HCT116 (cell line): ENCODE measurements around the gene MST1.

Source experiments
- CEBPB ChIP-seq: IDR thresholded peaks from 2 replicates; pipeline ENCODE4 v1.6.1; 2012; ENCODE audit warnings: low read depth
- EZH2 ChIP-seq: fragments of 200-600 bp; sonication (generic); IDR thresholded peaks from 2 replicates; pipeline ENCODE4 v1.6.1; 2017; ENCODE audit warnings: antibody characterized with exemption, mixed run types
- EZH2phosphoT487 ChIP-seq: fragments of 200-600 bp; IDR thresholded peaks from 2 replicates; pipeline ENCODE4 v1.6.1; 2018; ENCODE audit warnings: antibody characterized with exemption, borderline replicate concordance
- POLR2A ChIP-seq: IDR thresholded peaks from 2 replicates; pipeline ENCODE4 v1.7.0; 2011; ENCODE audit warnings: borderline replicate concordance; ENCODE audit not compliant: insufficient read depth, insufficient read length; ENCODE audit errors: extremely low read depth
- POLR2AphosphoS5 ChIP-seq: IDR thresholded peaks from 2 replicates; pipeline ENCODE4 v1.6.1; 2011; ENCODE audit warnings: mild to moderate bottlenecking, low read depth, low read length, moderate library complexity
- TCF7L2 ChIP-seq: IDR thresholded peaks from 2 replicates; pipeline ENCODE4 v1.7.0; 2011; ENCODE audit warnings: borderline replicate concordance, inconsistent platforms; ENCODE audit not compliant: insufficient read depth, insufficient read length; ENCODE audit errors: extremely low read depth
- ZNF274 ChIP-seq: fragments of 200-500 bp; sonication (Bioruptor generic); IDR thresholded peaks from 2 replicates; pipeline ENCODE4 v1.6.1; 2014; ENCODE audit warnings: mild to moderate bottlenecking, low read depth, low read length, inconsistent platforms
- TF ChIP-seq, protein P1 (sequence below), 3 experiments: fragments of 200-600 bp in 1 of 3; sonication (generic) in 1 of 3; IDR thresholded peaks in 2 of 3; conservative IDR thresholded peaks in 1 of 3; 2 replicates each; pipeline ENCODE4 v1.5.1; 2012 to 2017; ENCODE audit warnings: low read depth in 2 of 3, low read length in 2 of 3, antibody characterized with exemption in 1 of 3, borderline replicate concordance in 1 of 3, control low read depth in 1 of 3, mild to moderate bottlenecking in 1 of 3, mixed read lengths in 1 of 3, mixed run types in 1 of 3, moderate library complexity in 1 of 3; ENCODE audit not compliant: insufficient read depth in 1 of 3
- TF ChIP-seq, protein P2 (sequence below): IDR thresholded peaks from 2 replicates; pipeline ENCODE4 v1.6.1; 2012; ENCODE audit warnings: low read depth
- TF ChIP-seq, protein P3 (sequence below): IDR thresholded peaks from 2 replicates; pipeline ENCODE4 v1.6.1; 2011; ENCODE audit warnings: mild to moderate bottlenecking, low read length, moderate library complexity; ENCODE audit not compliant: insufficient replicate concordance; ENCODE audit errors: extremely low read depth
- TF ChIP-seq, protein P4 (sequence below): IDR thresholded peaks from 2 replicates; pipeline ENCODE4 v1.6.1; 2012

DNA sequence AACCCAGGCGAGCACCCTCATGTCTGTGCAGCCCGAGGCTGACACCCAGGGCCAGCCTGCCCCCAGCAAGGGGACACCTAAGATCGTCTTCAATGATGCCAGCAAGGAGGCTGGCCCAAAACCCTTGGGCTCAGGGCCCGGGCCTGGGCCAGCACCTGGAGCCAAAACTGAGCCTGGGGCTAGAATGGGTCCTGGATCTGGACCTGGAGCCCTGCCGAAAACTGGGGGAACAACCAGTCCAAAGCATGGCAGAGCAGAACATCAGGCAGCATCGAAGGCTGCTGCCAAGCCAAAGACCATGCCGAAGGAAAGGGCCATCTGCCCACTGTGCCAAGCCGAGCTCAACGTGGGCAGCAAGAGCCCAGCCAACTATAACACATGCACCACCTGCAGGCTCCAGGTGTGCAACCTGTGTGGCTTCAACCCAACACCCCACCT is 46.5 kb downstream of the MST1 start:
- TF ChIP-seq POLR2AphosphoS5 = no peak
- no peak for TF ChIP-seq CEBPB
- TF ChIP-seq, protein P1, sequence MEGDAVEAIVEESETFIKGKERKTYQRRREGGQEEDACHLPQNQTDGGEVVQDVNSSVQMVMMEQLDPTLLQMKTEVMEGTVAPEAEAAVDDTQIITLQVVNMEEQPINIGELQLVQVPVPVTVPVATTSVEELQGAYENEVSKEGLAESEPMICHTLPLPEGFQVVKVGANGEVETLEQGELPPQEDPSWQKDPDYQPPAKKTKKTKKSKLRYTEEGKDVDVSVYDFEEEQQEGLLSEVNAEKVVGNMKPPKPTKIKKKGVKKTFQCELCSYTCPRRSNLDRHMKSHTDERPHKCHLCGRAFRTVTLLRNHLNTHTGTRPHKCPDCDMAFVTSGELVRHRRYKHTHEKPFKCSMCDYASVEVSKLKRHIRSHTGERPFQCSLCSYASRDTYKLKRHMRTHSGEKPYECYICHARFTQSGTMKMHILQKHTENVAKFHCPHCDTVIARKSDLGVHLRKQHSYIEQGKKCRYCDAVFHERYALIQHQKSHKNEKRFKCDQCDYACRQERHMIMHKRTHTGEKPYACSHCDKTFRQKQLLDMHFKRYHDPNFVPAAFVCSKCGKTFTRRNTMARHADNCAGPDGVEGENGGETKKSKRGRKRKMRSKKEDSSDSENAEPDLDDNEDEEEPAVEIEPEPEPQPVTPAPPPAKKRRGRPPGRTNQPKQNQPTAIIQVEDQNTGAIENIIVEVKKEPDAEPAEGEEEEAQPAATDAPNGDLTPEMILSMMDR (IDR thresholded peaks at IDR 0.05 in 2 of 3, conservative IDR thresholded peaks at IDR 0.05 in 1 of 3; ENCODE audit: borderline replicate concordance in 1 of 3, insufficient read depth in 1 of 3, low read depth in 2 of 3, low read length in 2 of 3) = no peak
- TF ChIP-seq TCF7L2 = no peak
- TF ChIP-seq, protein P2, sequence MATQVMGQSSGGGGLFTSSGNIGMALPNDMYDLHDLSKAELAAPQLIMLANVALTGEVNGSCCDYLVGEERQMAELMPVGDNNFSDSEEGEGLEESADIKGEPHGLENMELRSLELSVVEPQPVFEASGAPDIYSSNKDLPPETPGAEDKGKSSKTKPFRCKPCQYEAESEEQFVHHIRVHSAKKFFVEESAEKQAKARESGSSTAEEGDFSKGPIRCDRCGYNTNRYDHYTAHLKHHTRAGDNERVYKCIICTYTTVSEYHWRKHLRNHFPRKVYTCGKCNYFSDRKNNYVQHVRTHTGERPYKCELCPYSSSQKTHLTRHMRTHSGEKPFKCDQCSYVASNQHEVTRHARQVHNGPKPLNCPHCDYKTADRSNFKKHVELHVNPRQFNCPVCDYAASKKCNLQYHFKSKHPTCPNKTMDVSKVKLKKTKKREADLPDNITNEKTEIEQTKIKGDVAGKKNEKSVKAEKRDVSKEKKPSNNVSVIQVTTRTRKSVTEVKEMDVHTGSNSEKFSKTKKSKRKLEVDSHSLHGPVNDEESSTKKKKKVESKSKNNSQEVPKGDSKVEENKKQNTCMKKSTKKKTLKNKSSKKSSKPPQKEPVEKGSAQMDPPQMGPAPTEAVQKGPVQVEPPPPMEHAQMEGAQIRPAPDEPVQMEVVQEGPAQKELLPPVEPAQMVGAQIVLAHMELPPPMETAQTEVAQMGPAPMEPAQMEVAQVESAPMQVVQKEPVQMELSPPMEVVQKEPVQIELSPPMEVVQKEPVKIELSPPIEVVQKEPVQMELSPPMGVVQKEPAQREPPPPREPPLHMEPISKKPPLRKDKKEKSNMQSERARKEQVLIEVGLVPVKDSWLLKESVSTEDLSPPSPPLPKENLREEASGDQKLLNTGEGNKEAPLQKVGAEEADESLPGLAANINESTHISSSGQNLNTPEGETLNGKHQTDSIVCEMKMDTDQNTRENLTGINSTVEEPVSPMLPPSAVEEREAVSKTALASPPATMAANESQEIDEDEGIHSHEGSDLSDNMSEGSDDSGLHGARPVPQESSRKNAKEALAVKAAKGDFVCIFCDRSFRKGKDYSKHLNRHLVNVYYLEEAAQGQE = no peak
- TF ChIP-seq, protein P3, sequence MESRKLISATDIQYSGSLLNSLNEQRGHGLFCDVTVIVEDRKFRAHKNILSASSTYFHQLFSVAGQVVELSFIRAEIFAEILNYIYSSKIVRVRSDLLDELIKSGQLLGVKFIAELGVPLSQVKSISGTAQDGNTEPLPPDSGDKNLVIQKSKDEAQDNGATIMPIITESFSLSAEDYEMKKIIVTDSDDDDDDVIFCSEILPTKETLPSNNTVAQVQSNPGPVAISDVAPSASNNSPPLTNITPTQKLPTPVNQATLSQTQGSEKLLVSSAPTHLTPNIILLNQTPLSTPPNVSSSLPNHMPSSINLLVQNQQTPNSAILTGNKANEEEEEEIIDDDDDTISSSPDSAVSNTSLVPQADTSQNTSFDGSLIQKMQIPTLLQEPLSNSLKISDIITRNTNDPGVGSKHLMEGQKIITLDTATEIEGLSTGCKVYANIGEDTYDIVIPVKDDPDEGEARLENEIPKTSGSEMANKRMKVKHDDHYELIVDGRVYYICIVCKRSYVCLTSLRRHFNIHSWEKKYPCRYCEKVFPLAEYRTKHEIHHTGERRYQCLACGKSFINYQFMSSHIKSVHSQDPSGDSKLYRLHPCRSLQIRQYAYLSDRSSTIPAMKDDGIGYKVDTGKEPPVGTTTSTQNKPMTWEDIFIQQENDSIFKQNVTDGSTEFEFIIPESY = no peak
- TF ChIP-seq, protein P4, sequence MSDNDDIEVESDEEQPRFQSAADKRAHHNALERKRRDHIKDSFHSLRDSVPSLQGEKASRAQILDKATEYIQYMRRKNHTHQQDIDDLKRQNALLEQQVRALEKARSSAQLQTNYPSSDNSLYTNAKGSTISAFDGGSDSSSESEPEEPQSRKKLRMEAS = no peak
- no peak for TF ChIP-seq EZH2phosphoT487
- no peak for TF ChIP-seq POLR2A
- no peak for TF ChIP-seq EZH2
- TF ChIP-seq ZNF274 = no peak
